PC-9 (cell line): ENCODE measurements around the gene TMEM121B.

Experiments used
- EZH2 ChIP-seq: fragments of 200-600 bp; sonication (generic); IDR thresholded peaks from 2 replicates; pipeline ENCODE4 v1.8.0; 2017; ENCODE audit warnings: antibody characterized with exemption, low read depth
- TF ChIP-seq, protein P1 (sequence below): fragments of 200-600 bp; sonication (generic); conservative IDR thresholded peaks from 2 replicates; pipeline ENCODE4 v1.6.1; 2017; ENCODE audit warnings: mixed run types, antibody characterized with exemption, mild to moderate bottlenecking, moderate library complexity

DNA sequence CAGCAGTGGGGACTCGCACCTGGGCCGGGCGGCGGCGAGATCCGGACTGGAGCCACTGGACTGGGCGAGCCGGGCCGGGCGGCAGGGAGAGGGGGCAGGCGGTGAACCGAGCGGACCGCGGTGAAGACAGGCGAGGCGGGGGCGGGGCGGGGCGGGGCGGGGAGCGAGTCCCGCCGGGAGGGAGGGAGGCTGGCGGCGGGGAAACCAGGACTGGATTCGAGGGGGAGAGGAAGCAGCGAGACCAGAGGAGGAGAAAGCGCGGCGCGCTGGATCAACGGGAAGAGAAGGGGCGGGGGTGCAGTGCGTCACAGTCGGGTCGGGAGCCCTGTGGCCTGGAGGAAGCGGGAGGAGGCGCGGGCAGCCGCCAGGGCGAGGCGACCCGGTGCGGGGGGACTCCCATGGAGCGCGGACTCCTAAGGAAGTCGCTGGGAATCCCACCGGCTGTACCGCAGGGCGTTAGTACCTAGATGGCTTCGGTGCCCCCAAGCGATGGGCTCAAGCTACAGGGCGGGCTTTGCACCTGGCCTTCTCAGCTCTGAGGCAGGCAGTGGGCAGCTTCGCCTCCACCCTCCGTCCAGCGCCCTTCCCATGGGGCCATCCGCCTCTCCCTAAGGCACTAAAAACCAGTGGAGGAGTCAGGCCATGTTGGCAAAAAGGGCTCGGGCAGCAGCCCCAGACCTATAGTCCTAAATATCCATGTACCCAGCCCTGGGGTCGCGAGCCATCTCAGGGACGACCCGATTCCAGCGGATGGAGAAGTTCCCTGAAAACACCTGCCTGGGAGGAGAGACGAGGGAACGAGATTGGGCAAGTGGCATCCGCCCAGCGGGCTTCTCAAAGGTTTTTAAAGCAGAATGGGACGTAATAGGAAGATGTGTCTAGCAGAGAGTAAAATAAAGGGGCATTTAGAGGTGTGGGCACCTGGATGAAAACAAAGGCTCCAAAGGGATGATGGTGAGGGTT lies at the start of gene TMEM121B:
- TF ChIP-seq, protein P1, sequence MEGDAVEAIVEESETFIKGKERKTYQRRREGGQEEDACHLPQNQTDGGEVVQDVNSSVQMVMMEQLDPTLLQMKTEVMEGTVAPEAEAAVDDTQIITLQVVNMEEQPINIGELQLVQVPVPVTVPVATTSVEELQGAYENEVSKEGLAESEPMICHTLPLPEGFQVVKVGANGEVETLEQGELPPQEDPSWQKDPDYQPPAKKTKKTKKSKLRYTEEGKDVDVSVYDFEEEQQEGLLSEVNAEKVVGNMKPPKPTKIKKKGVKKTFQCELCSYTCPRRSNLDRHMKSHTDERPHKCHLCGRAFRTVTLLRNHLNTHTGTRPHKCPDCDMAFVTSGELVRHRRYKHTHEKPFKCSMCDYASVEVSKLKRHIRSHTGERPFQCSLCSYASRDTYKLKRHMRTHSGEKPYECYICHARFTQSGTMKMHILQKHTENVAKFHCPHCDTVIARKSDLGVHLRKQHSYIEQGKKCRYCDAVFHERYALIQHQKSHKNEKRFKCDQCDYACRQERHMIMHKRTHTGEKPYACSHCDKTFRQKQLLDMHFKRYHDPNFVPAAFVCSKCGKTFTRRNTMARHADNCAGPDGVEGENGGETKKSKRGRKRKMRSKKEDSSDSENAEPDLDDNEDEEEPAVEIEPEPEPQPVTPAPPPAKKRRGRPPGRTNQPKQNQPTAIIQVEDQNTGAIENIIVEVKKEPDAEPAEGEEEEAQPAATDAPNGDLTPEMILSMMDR, result no peak
- no peak for TF ChIP-seq EZH2
